GDM1 (cell line): ENCODE measurements around the gene LRCH1.

Source experiments
- DNase-seq: peaks from one replicate; lab custom pipeline; 2025; lab: John Stamatoyannopoulos, UW

Gene LRCH1

DNA sequence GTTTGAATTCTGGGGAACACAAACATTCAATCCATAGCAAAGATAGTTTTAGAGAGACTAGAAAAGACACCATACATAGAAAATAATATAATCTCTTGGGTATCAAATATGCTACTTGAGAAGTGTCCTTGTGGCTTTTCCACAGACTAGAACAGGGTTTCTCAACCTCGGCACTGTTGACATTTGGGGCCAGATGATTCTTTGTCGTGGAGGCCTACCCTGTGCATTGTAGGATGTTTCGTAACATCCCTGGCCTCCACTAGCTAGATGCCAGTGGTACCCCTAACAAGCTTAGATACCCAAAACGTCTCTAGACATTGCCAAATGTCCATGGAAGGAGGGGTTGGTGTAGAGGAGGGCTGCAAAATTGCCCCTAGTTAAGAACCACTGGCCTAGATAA lies 246.2 kb downstream of the LRCH1 start:
- DNase-seq: no peak

DNA sequence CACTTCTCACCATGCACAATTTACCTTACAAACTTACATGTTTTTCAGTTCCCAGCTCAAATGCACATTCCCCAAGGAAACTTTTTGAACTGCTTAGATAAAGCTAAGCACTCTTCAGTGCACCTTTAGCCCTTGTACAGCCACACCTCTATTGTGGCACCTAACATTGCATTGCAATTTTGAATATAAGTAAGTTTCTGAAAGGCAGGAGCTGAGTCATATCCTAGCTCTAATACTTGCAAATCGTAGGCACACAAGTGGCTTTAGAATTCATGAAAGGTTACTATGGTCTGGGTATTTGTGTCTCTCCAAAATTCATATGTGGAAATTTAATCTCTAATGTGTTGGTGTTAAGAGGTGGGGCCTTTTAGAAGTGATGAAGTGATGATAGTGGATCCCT lies 248.9 kb downstream of the LRCH1 start:
- DNase-seq: no peak
